Measurements from ENCODE around the gene GAGE2A.

GRCh38 chrX:49610718-49611310, 21.5 kb downstream of the GAGE2A start:
- TF ChIP-seq CTCF (IDR thresholded peaks at IDR 0.05; ENCODE audit: low read depth, low read length) (no peak), EZH2phosphoT487 (IDR thresholded peaks at IDR 0.05; ENCODE audit: low read depth) (no peak)

Data from OCI-LY3 (cell line).